Upper lobe of right lung (tissue), 1 donor: ENCODE measurements around the gene ABCC4. TPM values are rescaled to one million over a fixed set of nuclear protein-coding genes. Genes with fewer than 3 reads are reported as not detected.

ENCODE experiments used
- ATAC-seq: fragments of 200-7000 bp; cut with Tn5 transposase; one replicate; pipeline ENCODE4 v1.9.1; 2020; ENCODE audit warnings: mild to moderate bottlenecking, moderate library complexity
- DNase-seq: peaks from one replicate; pipeline ENCODE4 v3.0.0-alpha.2; 2020
- H3K27ac ChIP-seq: fragments of 200-600 bp; one replicate; pipeline ENCODE4 v1.8.0; 2022
- H3K27me3 ChIP-seq: fragments of 200-600 bp; one replicate; pipeline ENCODE4 v1.8.0; 2022; ENCODE audit warnings: mild to moderate bottlenecking
- H3K36me3 ChIP-seq: fragments of 200-600 bp; one replicate; pipeline ENCODE4 v1.8.0; 2022
- H3K4me1 ChIP-seq: fragments of 200-600 bp; one replicate; pipeline ENCODE4 v1.8.0; 2022
- H3K4me3 ChIP-seq: fragments of 200-600 bp; one replicate; pipeline ENCODE4 v1.8.0; 2022; ENCODE audit warnings: mild to moderate bottlenecking
- H3K9me3 ChIP-seq: fragments of 200-600 bp; one replicate; pipeline ENCODE4 v1.8.0; 2022
- intact Hi-C: fragments of 100-400 bp; cut with DNase I; formaldehyde crosslinking; loops from one replicate; pipeline ENCODE4 v1.11.0; 2022
- total RNA-seq: library from RNA; stranded (reverse); fragmentation: NEBNext Ultra II Directional; extraction: Animal tissue kit (Norgen Biotek cat#: 25700); gene quantifications from one replicate; pipeline ENCODE4 v1.2.1, GENCODE V29; 2021
- TF ChIP-seq, protein P1 (sequence below): fragments of 200-600 bp; IDR thresholded peaks from one replicate; pipeline ENCODE4 v1.8.0; 2022; ENCODE audit warnings: antibody characterized with exemption
- donor health status: DM: no; HTN: yes; CAD: no; lungs with severe emphysema.

Gene ABCC4
- total RNA-seq, 1 donor from 2014 or later, result 28.1 TPM

- Histone ChIP-seq H3K4me3 (no peak overlapping the region), H3K36me3 (no peaks in the 10 kb centered on the region), H3K4me1 (peaks cover 8% of the 10 kb centered on the region), H3K27me3 (no peaks in the 10 kb centered on the region), H3K27ac (no peak overlapping the region), H3K9me3 (no peaks in the 10 kb centered on the region)
- DNase-seq, result no peak
- TF ChIP-seq, protein P1, sequence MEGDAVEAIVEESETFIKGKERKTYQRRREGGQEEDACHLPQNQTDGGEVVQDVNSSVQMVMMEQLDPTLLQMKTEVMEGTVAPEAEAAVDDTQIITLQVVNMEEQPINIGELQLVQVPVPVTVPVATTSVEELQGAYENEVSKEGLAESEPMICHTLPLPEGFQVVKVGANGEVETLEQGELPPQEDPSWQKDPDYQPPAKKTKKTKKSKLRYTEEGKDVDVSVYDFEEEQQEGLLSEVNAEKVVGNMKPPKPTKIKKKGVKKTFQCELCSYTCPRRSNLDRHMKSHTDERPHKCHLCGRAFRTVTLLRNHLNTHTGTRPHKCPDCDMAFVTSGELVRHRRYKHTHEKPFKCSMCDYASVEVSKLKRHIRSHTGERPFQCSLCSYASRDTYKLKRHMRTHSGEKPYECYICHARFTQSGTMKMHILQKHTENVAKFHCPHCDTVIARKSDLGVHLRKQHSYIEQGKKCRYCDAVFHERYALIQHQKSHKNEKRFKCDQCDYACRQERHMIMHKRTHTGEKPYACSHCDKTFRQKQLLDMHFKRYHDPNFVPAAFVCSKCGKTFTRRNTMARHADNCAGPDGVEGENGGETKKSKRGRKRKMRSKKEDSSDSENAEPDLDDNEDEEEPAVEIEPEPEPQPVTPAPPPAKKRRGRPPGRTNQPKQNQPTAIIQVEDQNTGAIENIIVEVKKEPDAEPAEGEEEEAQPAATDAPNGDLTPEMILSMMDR, result no peak
- no peak for ATAC-seq
- intact Hi-C loops, result no loop called here
These were observed 150.7 kb downstream of the ABCC4 start for GRCh38 chr13:95150555-95150954.

- Histone ChIP-seq H3K27me3 (no peaks in the 10 kb centered on the region), H3K36me3 (no peaks in the 10 kb centered on the region), H3K9me3 (no peaks in the 10 kb centered on the region), H3K4me1 (no peaks in the 10 kb centered on the region), H3K27ac (no peak overlapping the region), H3K4me3 (no peak overlapping the region)
- ATAC-seq (no peak), DNase-seq (no peak)
- intact Hi-C loops, result no loop called here
- TF ChIP-seq, protein P1, result no peak
These were observed 154.8 kb downstream of the ABCC4 start for GRCh38 chr13:95146486-95146885.

- H3K27ac ChIP-seq, result no peak overlapping the region
- H3K4me1 ChIP-seq, result no peaks in the 10 kb centered on the region
- H3K9me3 ChIP-seq, result no peaks in the 10 kb centered on the region
- H3K4me3 ChIP-seq, result no peak overlapping the region
- no peak for ATAC-seq
- intact Hi-C loops, result no loop called here
- no peaks in the 10 kb centered on the region for H3K36me3 ChIP-seq
- no peak for DNase-seq
- TF ChIP-seq, protein P1, result no peak
- H3K27me3 ChIP-seq, result no peaks in the 10 kb centered on the region
These were observed 155.7 kb downstream of the ABCC4 start for GRCh38 chr13:95145587-95145986.

DNA sequence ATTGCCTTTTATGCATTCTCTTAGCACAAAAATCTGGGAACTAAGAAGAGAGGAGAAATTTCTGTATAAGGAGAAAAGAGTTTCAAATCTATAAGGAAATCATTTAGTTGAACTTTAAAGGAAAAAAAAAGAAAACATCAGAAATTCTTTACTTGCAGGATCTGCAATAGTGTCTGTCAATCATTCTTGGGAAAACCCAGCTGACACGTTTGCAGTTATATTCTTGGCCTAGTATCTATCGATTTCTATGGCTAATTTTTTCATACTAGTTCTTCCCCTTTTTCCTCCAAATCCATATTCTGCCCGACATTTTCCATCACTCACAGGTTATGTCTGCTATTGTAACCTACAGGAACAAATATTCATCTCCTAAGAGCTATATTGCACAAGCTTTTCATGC lies 160.7 kb downstream of the ABCC4 start:
- no peak overlapping the region for H3K27ac ChIP-seq
- H3K27me3 ChIP-seq, result no peaks in the 10 kb centered on the region
- DNase-seq (no peak), ATAC-seq (no peak)
- TF ChIP-seq, protein P1, result no peak
- no peaks in the 10 kb centered on the region for H3K9me3 ChIP-seq
- H3K4me3 ChIP-seq, result no peak overlapping the region
- intact Hi-C loops, result no loop called here
- peaks cover 8% of the 10 kb centered on the region for H3K36me3 ChIP-seq
- H3K4me1 ChIP-seq, result no peaks in the 10 kb centered on the region

DNA sequence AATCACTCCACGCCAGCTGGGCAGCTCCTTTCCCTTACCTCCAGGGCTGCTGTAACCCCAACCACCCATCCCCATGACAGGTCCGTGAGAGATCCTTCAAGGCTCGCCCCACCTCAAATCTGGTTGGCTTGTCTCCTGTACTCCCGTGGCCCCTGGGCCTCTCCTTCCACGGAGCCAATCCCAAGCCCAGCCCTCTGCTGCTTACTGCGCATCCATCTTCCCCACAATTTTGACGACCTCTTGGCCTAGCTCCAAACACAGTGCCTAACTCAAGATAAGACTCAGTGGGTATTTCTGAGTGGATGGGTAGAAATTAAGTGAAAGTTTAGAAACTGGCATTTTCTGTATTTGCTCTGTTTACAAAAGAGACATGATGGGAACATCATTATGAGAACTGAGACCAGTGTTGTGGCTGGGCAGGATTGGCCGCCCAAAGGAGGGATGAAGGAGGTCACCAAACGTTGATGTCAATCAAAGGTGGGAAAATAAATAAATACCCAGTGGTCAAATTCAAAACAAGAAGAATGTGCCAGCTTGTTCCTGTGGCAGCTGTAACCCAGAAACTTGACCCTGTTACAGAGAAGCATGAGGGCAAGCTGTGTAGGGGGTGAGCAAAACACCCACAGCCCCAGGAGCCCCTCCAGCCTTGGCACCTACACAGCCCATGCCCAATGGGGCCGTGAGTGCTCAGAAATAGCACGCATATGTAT lies 162.2 kb downstream of the ABCC4 start:
- ATAC-seq (peak; percentile 36), DNase-seq (no peak)
- Histone ChIP-seq H3K4me1 (no peaks in the 10 kb centered on the region), H3K4me3 (no peak overlapping the region), H3K27ac (no peak overlapping the region), H3K27me3 (no peaks in the 10 kb centered on the region), H3K9me3 (no peaks in the 10 kb centered on the region), H3K36me3 (peaks cover 8% of the 10 kb centered on the region)
- intact Hi-C loops, result no loop called here
- TF ChIP-seq, protein P1, result no peak

DNA sequence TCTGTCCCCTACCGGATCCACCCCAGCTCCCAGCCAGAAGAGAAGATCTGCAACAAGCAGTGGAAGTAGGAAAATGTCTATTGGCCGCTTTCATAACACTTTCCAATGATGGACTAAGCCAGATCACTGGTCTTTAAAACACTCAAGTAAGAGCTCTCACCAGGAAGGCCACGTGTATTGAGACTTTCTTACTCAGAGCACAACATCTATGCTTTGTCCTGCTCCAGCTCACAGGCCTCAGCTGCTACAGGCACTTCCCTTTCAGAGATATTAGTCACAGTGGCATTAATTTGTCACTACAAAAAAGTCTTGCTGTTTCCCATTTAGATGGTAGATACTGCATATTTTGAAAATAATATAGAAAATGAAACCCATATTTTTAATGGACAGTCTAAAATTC lies 164.2 kb downstream of the ABCC4 start:
- Histone ChIP-seq H3K36me3 (peaks cover 8% of the 10 kb centered on the region), H3K27me3 (no peaks in the 10 kb centered on the region), H3K9me3 (no peaks in the 10 kb centered on the region), H3K27ac (no peak overlapping the region), H3K4me3 (no peak overlapping the region), H3K4me1 (no peaks in the 10 kb centered on the region)
- TF ChIP-seq, protein P1, result no peak
- no peak for DNase-seq
- intact Hi-C loops, result no loop called here
- ATAC-seq, result no peak
